HEK293 (cell line): ENCODE results near the gene LYRM1.

Experiments used
- GLIS1 ChIP-seq: fragments of 450-650 bp; formaldehyde crosslinking; IDR thresholded peaks from 2 replicates; pipeline ENCODE4 v1.5.1; 2016; ENCODE audit warnings: missing biosample characterization, missing genetic modification characterization
- ZNF133 ChIP-seq: fragments of 450-650 bp; formaldehyde crosslinking; IDR thresholded peaks from 2 replicates; pipeline ENCODE4 v1.5.1; 2016; ENCODE audit warnings: missing biosample characterization, missing genetic modification characterization
- ZNF138 ChIP-seq: fragments of 450-650 bp; formaldehyde crosslinking; IDR thresholded peaks from 2 replicates; pipeline ENCODE4 v1.5.1; 2016; ENCODE audit warnings: missing biosample characterization, missing genetic modification characterization, borderline replicate concordance
- ZNF274 ChIP-seq, 2 experiments: fragments of 200-500 bp in 1 of 2; fragments of 450-650 bp in 1 of 2; sonication (Bioruptor generic) in 1 of 2; formaldehyde crosslinking in 1 of 2; IDR thresholded peaks; 2 replicates each; pipeline versions ENCODE4 v1.5.1 to v1.6.1; 2014 to 2016; ENCODE audit warnings: borderline replicate concordance in 1 of 2, inconsistent platforms in 1 of 2, low read length in 1 of 2, missing biosample characterization in 1 of 2, missing genetic modification characterization in 1 of 2
- ZNF530 ChIP-seq: fragments of 450-650 bp; formaldehyde crosslinking; IDR thresholded peaks from 2 replicates; pipeline ENCODE4 v1.5.1; 2016; ENCODE audit warnings: low read depth, missing biosample characterization, missing genetic modification characterization
- ZNF558 ChIP-seq: fragments of 450-650 bp; formaldehyde crosslinking; IDR thresholded peaks from 2 replicates; pipeline ENCODE4 v1.5.1; 2016; ENCODE audit warnings: missing biosample characterization, missing genetic modification characterization
- ZNF658 ChIP-seq: fragments of 450-650 bp; formaldehyde crosslinking; IDR thresholded peaks from 2 replicates; pipeline ENCODE4; 2016; ENCODE audit warnings: missing biosample characterization, missing genetic modification characterization
- ZNF660 ChIP-seq: fragments of 450-650 bp; IDR thresholded peaks from 2 replicates; pipeline ENCODE4 v1.5.1; 2018; ENCODE audit warnings: missing biosample characterization, mild to moderate bottlenecking, missing genetic modification characterization
- ZXDB ChIP-seq: fragments of 450-650 bp; formaldehyde crosslinking; IDR thresholded peaks from 2 replicates; pipeline ENCODE4 v1.5.1; 2016; ENCODE audit warnings: missing biosample characterization, missing genetic modification characterization
- TF ChIP-seq, protein P1 (sequence below): fragments of 450-650 bp; formaldehyde crosslinking; IDR thresholded peaks from 2 replicates; pipeline ENCODE4 v1.5.1; 2016; ENCODE audit warnings: missing biosample characterization, missing genetic modification characterization
- TF ChIP-seq, protein P2 (sequence below): fragments of 450-650 bp; formaldehyde crosslinking; IDR thresholded peaks from 2 replicates; pipeline ENCODE4 v1.5.1; 2016; ENCODE audit warnings: missing biosample characterization, missing genetic modification characterization
- TF ChIP-seq, protein P3 (sequence below): fragments of 450-650 bp; formaldehyde crosslinking; IDR thresholded peaks from 2 replicates; pipeline ENCODE4 v1.5.1; 2016; ENCODE audit warnings: missing biosample characterization, missing genetic modification characterization
- TF ChIP-seq, protein P4 (sequence below): IDR thresholded peaks from 2 replicates; pipeline ENCODE4 v1.6.1; 2011; ENCODE audit warnings: mild to moderate bottlenecking, low read depth, low read length, borderline replicate concordance

DNA sequence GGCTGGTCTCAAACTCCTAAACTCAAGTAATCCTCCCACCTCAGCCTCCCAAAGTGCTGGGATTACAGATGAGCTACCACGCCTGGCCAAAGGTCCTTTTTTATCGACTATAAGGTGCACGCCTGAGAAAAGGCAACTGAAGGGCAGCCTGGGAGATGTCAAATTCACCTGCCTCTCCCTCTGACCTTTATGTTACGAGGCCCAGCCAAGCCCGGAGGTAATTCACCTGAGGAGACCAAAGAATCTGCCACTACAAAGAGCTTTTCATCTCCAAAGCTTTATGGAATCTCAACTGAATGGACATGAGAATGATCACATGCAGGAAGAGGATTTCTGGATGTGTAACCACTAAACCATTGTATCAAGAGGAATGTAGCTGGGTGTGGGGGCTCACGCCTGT, 37.2 kb downstream of the LYRM1 start:
- TF ChIP-seq, protein P1, sequence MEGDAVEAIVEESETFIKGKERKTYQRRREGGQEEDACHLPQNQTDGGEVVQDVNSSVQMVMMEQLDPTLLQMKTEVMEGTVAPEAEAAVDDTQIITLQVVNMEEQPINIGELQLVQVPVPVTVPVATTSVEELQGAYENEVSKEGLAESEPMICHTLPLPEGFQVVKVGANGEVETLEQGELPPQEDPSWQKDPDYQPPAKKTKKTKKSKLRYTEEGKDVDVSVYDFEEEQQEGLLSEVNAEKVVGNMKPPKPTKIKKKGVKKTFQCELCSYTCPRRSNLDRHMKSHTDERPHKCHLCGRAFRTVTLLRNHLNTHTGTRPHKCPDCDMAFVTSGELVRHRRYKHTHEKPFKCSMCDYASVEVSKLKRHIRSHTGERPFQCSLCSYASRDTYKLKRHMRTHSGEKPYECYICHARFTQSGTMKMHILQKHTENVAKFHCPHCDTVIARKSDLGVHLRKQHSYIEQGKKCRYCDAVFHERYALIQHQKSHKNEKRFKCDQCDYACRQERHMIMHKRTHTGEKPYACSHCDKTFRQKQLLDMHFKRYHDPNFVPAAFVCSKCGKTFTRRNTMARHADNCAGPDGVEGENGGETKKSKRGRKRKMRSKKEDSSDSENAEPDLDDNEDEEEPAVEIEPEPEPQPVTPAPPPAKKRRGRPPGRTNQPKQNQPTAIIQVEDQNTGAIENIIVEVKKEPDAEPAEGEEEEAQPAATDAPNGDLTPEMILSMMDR (tag by site-specific recombination), result no peak
- no peak for TF ChIP-seq ZNF558 (tag by site-specific recombination)
- no peak for TF ChIP-seq ZNF138 (tag by site-specific recombination)
- TF ChIP-seq ZNF658 (tag by site-specific recombination), result no peak
- no peak for TF ChIP-seq ZNF660
- no peak for TF ChIP-seq ZXDB (tag by site-specific recombination)
- TF ChIP-seq ZNF530, result no peak
- TF ChIP-seq, protein P2, sequence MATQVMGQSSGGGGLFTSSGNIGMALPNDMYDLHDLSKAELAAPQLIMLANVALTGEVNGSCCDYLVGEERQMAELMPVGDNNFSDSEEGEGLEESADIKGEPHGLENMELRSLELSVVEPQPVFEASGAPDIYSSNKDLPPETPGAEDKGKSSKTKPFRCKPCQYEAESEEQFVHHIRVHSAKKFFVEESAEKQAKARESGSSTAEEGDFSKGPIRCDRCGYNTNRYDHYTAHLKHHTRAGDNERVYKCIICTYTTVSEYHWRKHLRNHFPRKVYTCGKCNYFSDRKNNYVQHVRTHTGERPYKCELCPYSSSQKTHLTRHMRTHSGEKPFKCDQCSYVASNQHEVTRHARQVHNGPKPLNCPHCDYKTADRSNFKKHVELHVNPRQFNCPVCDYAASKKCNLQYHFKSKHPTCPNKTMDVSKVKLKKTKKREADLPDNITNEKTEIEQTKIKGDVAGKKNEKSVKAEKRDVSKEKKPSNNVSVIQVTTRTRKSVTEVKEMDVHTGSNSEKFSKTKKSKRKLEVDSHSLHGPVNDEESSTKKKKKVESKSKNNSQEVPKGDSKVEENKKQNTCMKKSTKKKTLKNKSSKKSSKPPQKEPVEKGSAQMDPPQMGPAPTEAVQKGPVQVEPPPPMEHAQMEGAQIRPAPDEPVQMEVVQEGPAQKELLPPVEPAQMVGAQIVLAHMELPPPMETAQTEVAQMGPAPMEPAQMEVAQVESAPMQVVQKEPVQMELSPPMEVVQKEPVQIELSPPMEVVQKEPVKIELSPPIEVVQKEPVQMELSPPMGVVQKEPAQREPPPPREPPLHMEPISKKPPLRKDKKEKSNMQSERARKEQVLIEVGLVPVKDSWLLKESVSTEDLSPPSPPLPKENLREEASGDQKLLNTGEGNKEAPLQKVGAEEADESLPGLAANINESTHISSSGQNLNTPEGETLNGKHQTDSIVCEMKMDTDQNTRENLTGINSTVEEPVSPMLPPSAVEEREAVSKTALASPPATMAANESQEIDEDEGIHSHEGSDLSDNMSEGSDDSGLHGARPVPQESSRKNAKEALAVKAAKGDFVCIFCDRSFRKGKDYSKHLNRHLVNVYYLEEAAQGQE (tag by site-specific recombination), result no peak
- TF ChIP-seq ZNF274 (IDR thresholded peaks at IDR 0.05; ENCODE audit: low read length), result no peak
- TF ChIP-seq ZNF274 (tag by site-specific recombination; IDR thresholded peaks at IDR 0.05; ENCODE audit: borderline replicate concordance), result no peak
- TF ChIP-seq, protein P3, sequence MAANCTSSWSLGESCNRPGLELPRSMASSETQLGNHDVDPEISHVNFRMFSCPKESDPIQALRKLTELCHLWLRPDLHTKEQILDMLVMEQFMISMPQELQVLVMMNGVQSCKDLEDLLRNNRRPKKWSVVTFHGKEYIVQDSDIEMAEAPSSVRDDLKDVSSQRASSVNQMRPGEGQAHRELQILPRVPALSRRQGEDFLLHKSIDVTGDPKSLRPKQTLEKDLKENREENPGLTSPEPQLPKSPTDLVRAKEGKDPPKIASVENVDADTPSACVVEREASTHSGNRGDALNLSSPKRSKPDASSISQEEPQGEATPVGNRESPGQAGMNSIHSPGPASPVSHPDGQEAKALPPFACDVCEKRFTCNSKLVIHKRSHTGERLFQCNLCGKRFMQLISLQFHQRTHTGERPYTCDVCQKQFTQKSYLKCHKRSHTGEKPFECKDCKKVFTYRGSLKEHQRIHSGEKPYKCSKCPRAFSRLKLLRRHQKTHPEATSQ, result no peak
- TF ChIP-seq ZNF133 (tag by site-specific recombination), result no peak
- TF ChIP-seq, protein P4, sequence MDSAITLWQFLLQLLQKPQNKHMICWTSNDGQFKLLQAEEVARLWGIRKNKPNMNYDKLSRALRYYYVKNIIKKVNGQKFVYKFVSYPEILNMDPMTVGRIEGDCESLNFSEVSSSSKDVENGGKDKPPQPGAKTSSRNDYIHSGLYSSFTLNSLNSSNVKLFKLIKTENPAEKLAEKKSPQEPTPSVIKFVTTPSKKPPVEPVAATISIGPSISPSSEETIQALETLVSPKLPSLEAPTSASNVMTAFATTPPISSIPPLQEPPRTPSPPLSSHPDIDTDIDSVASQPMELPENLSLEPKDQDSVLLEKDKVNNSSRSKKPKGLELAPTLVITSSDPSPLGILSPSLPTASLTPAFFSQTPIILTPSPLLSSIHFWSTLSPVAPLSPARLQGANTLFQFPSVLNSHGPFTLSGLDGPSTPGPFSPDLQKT, result no peak
- TF ChIP-seq GLIS1, result no peak
